IPS DF 6.9 (cell line): ENCODE results near the gene CD226.
"Not testable (repeated sequence)": the region's sequence is repeated elsewhere in the genome, so short reads cannot be mapped to it uniquely, and the experiment has no call there.

Experiments
- DNase-seq: peaks from one replicate; pipeline ENCODE4 v3.0.0-alpha.2; 2013; ENCODE audit warnings: low read depth, low spot score
- H3K27ac ChIP-seq: one replicate; pipeline ENCODE4 v1.5.1; 2013; ENCODE audit warnings: low read length, control low read depth
- H3K27me3 ChIP-seq: 2 replicates; pipeline ENCODE4 v1.6.1; 2013; ENCODE audit warnings: mild to moderate bottlenecking, low read length; ENCODE audit not compliant: control insufficient read depth, insufficient read depth
- H3K36me3 ChIP-seq: 2 replicates; pipeline ENCODE4 v1.6.1; 2013; ENCODE audit warnings: low read length; ENCODE audit not compliant: control insufficient read depth, insufficient read depth
- H3K4me1 ChIP-seq: 2 replicates; pipeline ENCODE4 v1.6.1; 2013; ENCODE audit warnings: low read length; ENCODE audit not compliant: control insufficient read depth, insufficient read depth
- H3K4me3 ChIP-seq: 2 replicates; pipeline ENCODE4 v1.5.1; 2013; ENCODE audit warnings: mild to moderate bottlenecking, low read length
- H3K9me3 ChIP-seq: 2 replicates; pipeline ENCODE4 v1.6.1; 2013; ENCODE audit warnings: low read length, inconsistent platforms; ENCODE audit not compliant: control insufficient read depth, insufficient read depth
- WGBS: extraction: QIAGEN DNeasy Blood & Tissue Kit; methylation state at CpG from one replicate; pipeline ENCODE4 v1.1.7; 2013; ENCODE audit warnings: mixed read lengths, missing lambda C conversion rate; ENCODE audit not compliant: insufficient read length, insufficient coverage; 5-methylcytosine and 5-hydroxymethylcytosine counted together

CD226 gene

GRCh38 chr18:69908838-69909237 is 38.8 kb downstream of the CD226 start:
- no peak overlapping the region for H3K4me3 ChIP-seq
- no peaks in the 10 kb centered on the region for H3K4me1 ChIP-seq
- H3K27ac ChIP-seq: no peak overlapping the region
- no peaks in the 10 kb centered on the region for H3K27me3 ChIP-seq
- no peak for DNase-seq
- no peaks in the 10 kb centered on the region for H3K36me3 ChIP-seq
- no peaks in the 10 kb centered on the region for H3K9me3 ChIP-seq

- H3K4me3 ChIP-seq: no peak overlapping the region
- no CpG with 5 or more reads among the region's 7 CpGs for WGBS
- no peaks in the 10 kb centered on the region for H3K9me3 ChIP-seq
- no peaks in the 10 kb centered on the region for H3K36me3 ChIP-seq
- H3K4me1 ChIP-seq: no peaks in the 10 kb centered on the region
- DNase-seq: no peak
- H3K27ac ChIP-seq: no peak overlapping the region
- no peaks in the 10 kb centered on the region for H3K27me3 ChIP-seq
Measured at GRCh38 chr18:69906765-69907164, 40.9 kb downstream of the CD226 start.

DNA sequence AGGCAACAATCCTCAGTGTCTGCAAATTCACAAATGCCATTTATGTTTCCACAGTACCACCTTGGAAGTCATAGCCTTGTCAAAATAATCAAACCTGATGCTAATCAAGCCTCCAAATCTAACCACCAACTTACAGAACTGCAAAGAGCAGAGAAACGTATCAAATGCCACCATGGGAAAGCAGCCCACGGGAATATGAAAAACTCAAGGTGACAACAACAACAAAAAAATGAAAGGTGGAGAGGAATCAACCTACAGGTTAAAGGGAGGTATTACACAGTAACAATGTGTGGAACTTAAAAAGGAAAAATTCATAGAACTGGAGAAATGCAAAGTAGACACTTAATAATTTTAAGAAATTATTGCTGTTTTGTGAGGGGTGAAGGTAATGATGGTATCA is 46.7 kb downstream of the CD226 start:
- H3K27me3 ChIP-seq: no peaks in the 10 kb centered on the region
- no peak for DNase-seq
- no peaks in the 10 kb centered on the region for H3K9me3 ChIP-seq
- H3K27ac ChIP-seq: no peak overlapping the region
- no peak overlapping the region for H3K4me3 ChIP-seq
- H3K36me3 ChIP-seq: no peaks in the 10 kb centered on the region
- no CpG with 5 or more reads among the region's 2 CpGs for WGBS
- H3K4me1 ChIP-seq: no peaks in the 10 kb centered on the region

DNA sequence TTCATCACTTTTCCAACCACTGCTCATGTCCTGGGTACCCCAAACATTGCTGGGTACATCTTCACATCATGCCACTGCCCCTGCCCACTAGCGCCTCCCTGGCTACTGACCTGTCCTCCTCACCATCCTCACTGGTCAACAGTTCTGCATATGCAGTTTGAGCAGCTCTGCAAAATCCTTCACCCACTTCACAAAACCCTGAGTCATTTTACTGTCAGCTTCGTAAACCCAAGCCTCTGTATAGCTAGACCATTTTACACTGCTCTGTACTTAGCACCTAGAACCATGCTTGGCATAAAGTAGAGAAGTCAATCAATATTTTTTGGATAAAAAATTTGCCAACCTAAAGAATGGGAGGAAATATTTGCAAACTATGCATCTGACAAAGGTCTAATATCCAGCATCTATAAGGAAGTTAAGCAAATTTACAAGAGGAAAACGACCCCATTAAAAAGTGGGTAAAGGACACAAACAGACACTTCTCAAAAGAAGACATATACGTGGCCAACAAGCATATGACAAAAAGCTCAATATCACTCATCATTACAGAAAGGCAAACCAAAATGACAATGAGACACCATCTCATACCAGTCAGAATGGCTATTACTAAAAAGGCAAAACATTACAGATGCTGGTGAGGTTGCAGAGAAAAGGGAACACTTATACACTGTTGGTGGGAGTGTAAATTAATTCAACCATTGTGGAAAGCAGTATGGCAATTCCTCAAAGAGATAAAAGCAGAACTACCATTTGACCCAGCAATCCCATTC is 48.3 kb downstream of the CD226 start:
- H3K4me3 ChIP-seq, DNase-seq, H3K36me3 ChIP-seq, H3K9me3 ChIP-seq, H3K27ac ChIP-seq, H3K27me3 ChIP-seq, H3K4me1 ChIP-seq: not testable (repeated sequence)
- WGBS: no CpG with 5 or more reads among the region's 4 CpGs

GRCh38 chr18:69898241-69898861 is 49.3 kb downstream of the CD226 start:
- Histone ChIP-seq H3K36me3 (no peaks in the 10 kb centered on the region), H3K27me3 (no peaks in the 10 kb centered on the region), H3K4me1 (no peaks in the 10 kb centered on the region), H3K27ac (no peak overlapping the region), H3K4me3 (no peak overlapping the region), H3K9me3 (no peaks in the 10 kb centered on the region)
- no peak for DNase-seq
- no CpG with 5 or more reads among the region's 11 CpGs for WGBS

- Histone ChIP-seq H3K27me3 (no peaks in the 10 kb centered on the region), H3K9me3 (no peaks in the 10 kb centered on the region), H3K4me1 (no peaks in the 10 kb centered on the region), H3K4me3 (no peak overlapping the region), H3K27ac (no peak overlapping the region), H3K36me3 (no peaks in the 10 kb centered on the region)
- no CpG with 5 or more reads among the region's 7 CpGs for WGBS
- no peak for DNase-seq
Measured at GRCh38 chr18:69897397-69898108, 50.1 kb downstream of the CD226 start.

DNA sequence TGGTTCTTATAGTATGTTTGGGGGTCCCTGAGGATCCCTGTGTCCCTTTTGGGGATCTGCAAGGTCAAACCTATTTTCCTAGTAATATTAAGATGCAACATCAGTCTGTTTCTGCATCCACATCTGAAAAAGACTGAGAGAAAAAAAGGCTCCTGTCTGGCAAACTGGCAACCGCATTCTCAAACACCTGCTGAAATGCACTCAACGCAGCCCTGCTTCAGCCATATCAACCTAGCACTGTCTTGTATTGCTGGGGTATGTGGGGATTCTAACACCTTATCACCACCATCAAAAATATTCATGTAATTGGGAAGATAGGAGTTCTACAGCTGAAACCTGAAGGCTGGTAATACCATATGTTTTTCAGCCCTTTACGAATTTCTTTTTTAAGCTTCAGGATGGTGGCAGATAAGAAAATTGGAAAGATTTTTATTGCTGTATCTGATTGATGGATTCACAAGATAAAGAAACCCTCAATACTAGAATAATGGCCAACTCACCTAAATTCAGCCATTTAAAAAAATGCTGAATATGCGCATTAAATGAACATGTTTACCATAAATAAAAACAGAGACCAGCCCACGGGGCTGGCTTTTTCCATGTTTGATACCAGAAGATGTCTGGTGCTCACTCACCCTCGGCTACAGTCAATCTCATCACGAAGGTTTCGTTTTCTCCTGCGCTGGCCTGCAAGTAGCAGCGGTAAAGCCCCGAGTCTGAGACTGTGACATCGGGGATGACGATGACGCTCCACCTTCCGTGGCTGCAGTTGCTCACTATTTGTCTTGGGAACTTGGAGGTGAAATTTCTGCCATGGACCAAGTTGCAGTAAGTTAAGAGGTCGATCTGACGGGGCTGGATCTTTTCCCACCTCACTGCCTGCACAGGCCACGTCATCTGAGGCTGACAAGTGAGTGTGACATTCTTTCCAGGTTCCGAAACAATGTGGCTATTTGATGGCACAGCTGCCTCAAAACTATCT is 52.3 kb downstream of the CD226 start:
- no peaks in the 10 kb centered on the region for H3K27me3 ChIP-seq
- no peak overlapping the region for H3K4me3 ChIP-seq
- H3K27ac ChIP-seq: no peak overlapping the region
- H3K36me3 ChIP-seq: no peaks in the 10 kb centered on the region
- H3K4me1 ChIP-seq: no peaks in the 10 kb centered on the region
- WGBS: no CpG with 5 or more reads among the region's 19 CpGs
- DNase-seq: no peak
- H3K9me3 ChIP-seq: no peaks in the 10 kb centered on the region

DNA sequence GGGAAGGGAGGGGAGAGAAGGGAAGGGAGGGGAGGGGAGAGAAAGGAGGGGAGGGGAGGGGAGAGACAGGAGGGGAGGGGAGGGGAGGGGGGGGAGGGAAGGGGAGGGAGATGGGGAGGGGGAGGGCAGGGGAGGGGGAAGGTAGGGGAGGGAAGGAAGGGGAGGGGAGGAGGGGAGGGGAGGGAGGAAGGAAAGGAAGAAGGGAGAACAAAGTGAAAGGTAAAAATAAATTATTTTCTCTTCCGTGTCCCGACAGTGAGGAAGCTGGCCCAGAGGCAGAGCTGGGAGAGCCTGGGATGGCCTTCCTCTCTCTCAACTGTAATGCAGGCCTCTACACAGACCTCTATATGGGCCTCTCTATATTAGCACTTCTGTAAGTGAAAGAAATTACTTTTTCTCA is 53.2 kb downstream of the CD226 start:
- Histone ChIP-seq H3K9me3 (no peaks in the 10 kb centered on the region), H3K4me3 (no peak overlapping the region), H3K36me3 (no peaks in the 10 kb centered on the region), H3K27me3 (no peaks in the 10 kb centered on the region), H3K27ac (no peak overlapping the region), H3K4me1 (no peaks in the 10 kb centered on the region)
- DNase-seq: no peak
- no CpG with 5 or more reads among the region's 2 CpGs for WGBS

- no peak for DNase-seq
- no CpG with 5 or more reads among the region's 1 CpG for WGBS
- no peaks in the 10 kb centered on the region for H3K9me3 ChIP-seq
- no peaks in the 10 kb centered on the region for H3K4me1 ChIP-seq
- H3K36me3 ChIP-seq: no peaks in the 10 kb centered on the region
- H3K27me3 ChIP-seq: no peaks in the 10 kb centered on the region
- no peak overlapping the region for H3K4me3 ChIP-seq
- H3K27ac ChIP-seq: no peak overlapping the region
Measured at GRCh38 chr18:69890558-69890957, 57.1 kb downstream of the CD226 start.

- H3K27me3 ChIP-seq: no peaks in the 10 kb centered on the region
- H3K4me3 ChIP-seq: no peak overlapping the region
- DNase-seq: no peak
- no peaks in the 10 kb centered on the region for H3K9me3 ChIP-seq
- no CpG with 5 or more reads among the region's 4 CpGs for WGBS
- H3K36me3 ChIP-seq: no peaks in the 10 kb centered on the region
- H3K27ac ChIP-seq: no peak overlapping the region
- no peaks in the 10 kb centered on the region for H3K4me1 ChIP-seq
Measured at GRCh38 chr18:69889009-69889408, 58.7 kb downstream of the CD226 start.
